GM21576 (cell line): ENCODE measurements around the gene MAPT.
"Not testable (repeated sequence)": the region's sequence is repeated elsewhere in the genome, so short reads cannot be mapped to it uniquely, and the experiment has no call there.

ENCODE experiments used
- ATAC-seq: cut with Tn5 transposase; IDR thresholded peaks from one replicate; pipeline ENCODE4 v1.9.1; 2021; ENCODE audit warnings: mild to moderate bottlenecking, moderate library complexity; ENCODE audit not compliant: unreplicated experiment

Gene MAPT

DNA sequence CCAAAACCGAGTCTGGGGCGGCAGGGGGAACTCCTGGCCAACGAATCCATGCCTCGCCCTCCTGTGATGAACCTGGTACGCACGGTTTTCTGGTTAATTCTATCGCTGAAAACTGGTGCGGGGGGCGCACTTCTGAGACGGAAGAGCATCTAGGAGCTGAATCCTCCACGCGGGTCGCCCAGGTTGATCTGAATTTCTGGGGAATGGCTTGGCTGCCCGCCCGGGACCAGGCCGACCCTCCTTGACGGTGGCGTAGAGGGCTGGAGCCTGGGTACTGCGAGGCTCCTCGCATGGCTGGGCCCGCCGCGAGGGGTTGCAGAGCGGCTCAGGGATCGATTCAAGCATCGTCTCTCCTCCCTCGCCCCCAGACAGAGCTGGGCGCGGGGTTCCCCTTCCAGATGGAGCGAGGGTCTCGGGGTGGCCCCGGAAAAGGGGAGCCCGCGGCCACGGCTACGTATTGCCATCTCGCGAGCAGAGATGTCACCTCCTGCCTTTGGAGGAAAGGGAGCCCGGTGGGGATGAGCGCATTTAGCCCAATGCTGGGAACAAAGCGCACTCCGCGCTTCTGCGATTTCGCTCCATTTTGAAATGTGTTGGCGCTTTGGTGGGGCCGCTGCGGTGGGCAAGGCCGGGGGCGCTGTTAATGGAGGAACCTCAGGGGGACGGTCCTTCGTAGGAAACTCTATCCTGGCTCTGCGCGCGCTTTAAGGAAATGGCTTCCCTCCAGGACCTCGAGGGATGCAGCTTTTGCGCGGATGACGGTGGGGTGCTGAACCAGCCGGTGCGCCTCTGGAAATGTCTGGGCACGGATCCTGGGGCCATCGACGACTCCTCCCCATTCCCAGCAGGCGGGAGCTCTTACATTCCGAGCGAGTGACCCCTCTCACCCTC, 2.7 kb downstream of the MAPT start:
- ATAC-seq = no peak

DNA sequence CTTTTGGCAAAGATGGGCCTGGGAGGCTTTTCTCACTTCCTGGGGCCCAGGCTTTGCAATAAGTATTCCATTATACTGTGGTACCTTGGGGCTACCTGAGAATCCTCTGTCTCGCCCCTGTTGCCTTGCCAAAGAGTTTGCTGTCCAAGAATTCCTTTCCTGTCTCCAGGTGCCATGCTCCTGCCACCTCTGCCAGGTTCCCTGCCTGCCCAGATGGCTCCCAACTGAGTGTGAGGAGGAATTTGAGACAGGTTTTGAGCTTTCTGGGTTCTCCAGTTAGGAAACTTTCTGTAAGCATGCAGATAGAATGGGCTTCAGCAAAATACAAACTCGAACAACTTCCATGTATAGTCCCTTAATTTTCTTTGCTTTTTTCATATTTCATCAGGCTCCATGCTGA, 5.8 kb downstream of the MAPT start:
- no peak for ATAC-seq

- no peak for ATAC-seq
These were observed 6.5 kb downstream of the MAPT start for GRCh38 chr17:45900723-45901415.

- no peak for ATAC-seq
These were observed 8.6 kb downstream of the MAPT start for GRCh38 chr17:45902892-45903346.

DNA sequence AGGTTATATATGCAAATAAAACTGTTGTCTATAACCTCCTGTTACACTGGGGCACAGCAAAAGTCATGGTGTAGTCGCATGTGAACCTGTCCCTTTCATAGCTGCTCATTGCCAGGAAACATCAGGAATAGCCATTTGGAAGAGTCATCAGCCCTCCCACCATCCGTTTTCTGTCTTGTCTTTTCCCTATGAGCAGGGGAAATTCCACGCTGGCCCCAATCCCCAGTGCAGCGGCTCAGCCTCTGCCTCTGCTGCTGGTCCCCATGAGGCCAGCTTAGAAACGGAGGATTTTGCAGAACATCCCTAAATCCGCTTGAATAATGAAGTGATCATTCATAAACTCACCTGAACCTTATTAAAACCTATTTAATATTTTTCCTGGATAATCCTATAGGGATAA, 10.5 kb downstream of the MAPT start:
- ATAC-seq = no peak

- ATAC-seq = no peak
These were observed 11.5 kb downstream of the MAPT start for GRCh38 chr17:45905814-45906213.

GRCh38 chr17:45906237-45906636, 11.9 kb downstream of the MAPT start:
- no peak for ATAC-seq

- no peak for ATAC-seq
These were observed 12.7 kb downstream of the MAPT start for GRCh38 chr17:45906927-45907622.

GRCh38 chr17:45907750-45908395, 13.5 kb downstream of the MAPT start:
- ATAC-seq = no peak

- ATAC-seq = no peak
These were observed 14.1 kb downstream of the MAPT start for GRCh38 chr17:45908460-45908859.

DNA sequence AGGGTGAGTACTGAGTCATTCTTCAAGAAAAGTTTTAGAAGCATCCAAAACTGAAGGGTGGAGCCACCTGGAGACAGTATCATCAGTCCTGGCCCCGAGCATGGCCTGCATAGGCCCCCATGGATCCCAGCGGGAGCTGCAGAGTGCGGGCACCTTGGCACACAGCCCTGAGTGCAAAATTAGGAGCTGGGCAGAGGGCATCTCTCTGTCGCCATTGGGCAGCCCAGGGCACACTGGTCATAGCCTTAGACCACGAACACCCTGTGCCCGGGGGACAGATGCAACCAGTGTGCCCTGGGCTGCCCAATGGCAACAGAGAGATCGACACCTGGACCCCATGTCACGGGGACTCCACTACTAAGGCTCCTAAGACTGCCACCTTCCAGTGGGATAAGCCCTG, 14.6 kb downstream of the MAPT start:
- ATAC-seq = no peak

- ATAC-seq = no peak
These were observed 16.3 kb downstream of the MAPT start for GRCh38 chr17:45910667-45911066.

- no peak for ATAC-seq
These were observed 18.0 kb downstream of the MAPT start for GRCh38 chr17:45912319-45912718.

GRCh38 chr17:45913030-45913429, 18.7 kb downstream of the MAPT start:
- ATAC-seq = not testable (repeated sequence)

GRCh38 chr17:45914047-45914717, 19.8 kb downstream of the MAPT start:
- no peak for ATAC-seq

DNA sequence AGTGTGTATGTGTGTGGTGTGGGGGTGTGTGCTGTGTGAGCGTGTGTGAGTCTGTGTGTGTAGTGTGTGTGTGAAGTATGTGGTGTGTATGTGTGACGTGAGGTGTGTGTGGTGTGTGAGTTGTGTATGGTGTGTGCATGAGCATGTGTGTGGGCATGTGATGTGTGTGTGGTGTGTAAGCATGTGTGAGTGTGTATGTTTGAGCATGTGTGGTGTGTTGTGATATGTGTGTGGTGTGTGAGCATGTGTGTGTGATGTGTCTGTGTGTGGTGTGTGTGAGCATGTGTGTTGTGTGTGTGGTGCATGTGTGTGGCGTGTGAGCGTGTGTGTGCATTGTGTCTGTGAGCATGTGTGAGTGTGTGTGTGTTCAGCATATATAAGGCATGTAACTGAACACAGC, 20.9 kb downstream of the MAPT start:
- ATAC-seq = no peak

DNA sequence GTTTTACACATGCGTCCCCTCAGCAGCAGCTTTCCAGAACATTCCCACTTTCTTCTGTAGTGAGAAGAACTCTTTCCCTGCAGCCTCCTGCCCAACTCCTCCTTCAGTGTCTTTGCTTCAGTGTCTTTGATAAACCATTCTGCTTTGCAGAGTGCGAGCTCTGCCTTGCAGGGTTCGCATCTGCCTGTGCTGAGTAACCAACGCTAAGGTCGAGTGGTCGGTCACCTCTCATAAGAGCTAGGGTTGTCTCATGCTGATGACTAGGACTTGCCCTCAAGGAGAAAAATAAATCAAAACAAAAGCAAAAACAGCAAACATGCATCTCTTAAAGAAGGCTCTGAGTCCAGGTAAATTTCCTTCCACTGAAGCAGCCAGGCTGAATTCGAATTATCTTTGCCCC, 22.7 kb downstream of the MAPT start:
- no peak for ATAC-seq

DNA sequence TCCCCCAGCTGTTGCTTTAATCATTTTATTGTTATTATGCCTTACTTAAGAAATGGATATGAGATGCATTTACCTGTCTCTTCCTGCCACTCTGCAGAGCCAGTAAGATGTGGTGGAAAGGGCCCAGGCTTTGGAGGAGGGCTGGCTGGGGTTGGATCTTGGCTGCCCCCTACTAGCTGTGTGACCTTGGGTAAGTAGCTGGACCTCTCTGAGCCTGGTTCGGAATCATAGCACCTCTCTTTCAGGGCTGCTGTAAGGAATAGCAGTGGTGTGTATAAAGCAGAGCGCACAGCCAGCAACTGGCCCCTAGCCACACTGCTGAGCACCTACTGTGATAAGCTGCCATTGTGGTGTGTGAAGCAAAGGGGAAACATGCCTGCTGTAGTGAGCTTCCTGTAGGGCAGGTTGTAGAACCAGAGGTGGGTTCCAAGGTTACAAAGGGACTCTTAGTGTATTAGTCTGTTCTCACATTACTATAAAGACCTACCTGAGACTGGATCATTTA, 23.9 kb downstream of the MAPT start:
- no peak for ATAC-seq

- ATAC-seq = no peak
These were observed 24.8 kb downstream of the MAPT start for GRCh38 chr17:45919136-45919535.

DNA sequence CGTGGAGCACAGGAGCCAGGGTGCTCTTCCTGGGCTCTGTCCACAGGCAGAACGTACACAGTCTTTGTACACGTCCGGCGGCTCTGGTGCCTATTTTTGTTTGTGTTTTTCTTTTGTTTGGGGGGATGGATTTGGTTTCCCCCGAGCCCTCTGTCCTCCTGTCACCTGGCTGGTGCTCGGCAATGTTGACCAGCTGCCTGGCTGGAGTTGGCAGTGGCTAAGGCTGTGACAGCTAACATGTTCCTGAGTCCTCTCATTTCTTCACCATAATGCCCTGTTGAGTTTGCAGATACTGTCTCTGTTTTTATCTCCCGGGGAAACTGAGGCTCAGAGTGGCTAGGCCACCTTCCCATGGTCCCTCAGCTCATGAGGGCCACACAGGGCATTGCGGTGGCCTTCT, 25.7 kb downstream of the MAPT start:
- no peak for ATAC-seq
